GM12891 (cell line): ENCODE results near the gene YES1.
"Not testable (repeated sequence)": the region's sequence is repeated elsewhere in the genome, so short reads cannot be mapped to it uniquely, and the experiment has no call there.

Experiments used
- DNase-seq: peaks from one replicate; pipeline ENCODE4 v3.0.0; 2011; ENCODE audit warnings: low spot score; ENCODE audit not compliant: insufficient read length
- FAIRE-seq: peaks from 2 replicates; lab custom pipeline; 2011; peaks lifted over from hg19 to GRCh38; lab: Jason Lieb, UNC
- PAX5 ChIP-seq: IDR thresholded peaks from 2 replicates; pipeline ENCODE4 v1.6.1; 2011; ENCODE audit warnings: low read length, moderate library complexity, mild to moderate bottlenecking; ENCODE audit not compliant: insufficient read depth, severe bottlenecking
- POLR2A ChIP-seq: IDR thresholded peaks from 2 replicates; pipeline ENCODE4 v1.6.1; 2011; ENCODE audit warnings: low read depth, low read length, control low read depth
- POLR2AphosphoS5 ChIP-seq: IDR thresholded peaks from 2 replicates; pipeline ENCODE4 v1.6.1; 2011; ENCODE audit warnings: low read depth, low read length, control low read depth
- POU2F2 ChIP-seq: IDR thresholded peaks from 2 replicates; pipeline ENCODE4 v1.6.1; 2011; ENCODE audit warnings: low read depth, mild to moderate bottlenecking, control low read depth, low read length, moderate library complexity
- SPI1 ChIP-seq: IDR thresholded peaks from 2 replicates; pipeline ENCODE4 v1.6.1; 2011; ENCODE audit warnings: low read depth, low read length, control low read depth
- TAF1 ChIP-seq: IDR thresholded peaks from 2 replicates; pipeline ENCODE4 v1.6.1; 2011; ENCODE audit warnings: low read depth, low read length, control low read depth

The YES1 gene

GRCh38 chr18:767084-767882 lies 44.8 kb downstream of the YES1 start:
- TF ChIP-seq PAX5 (no peak), POLR2AphosphoS5 (no peak), TAF1 (no peak)
- DNase-seq (no peak), FAIRE-seq (no peak)

- no peak for TF ChIP-seq PAX5
- TF ChIP-seq POU2F2: no peak
- no peak for TF ChIP-seq TAF1
- TF ChIP-seq POLR2AphosphoS5: no peak
- TF ChIP-seq SPI1: no peak
- no peak for TF ChIP-seq POLR2A
- DNase-seq: no peak
- FAIRE-seq: no peak
These were observed 45.5 kb downstream of the YES1 start for GRCh38 chr18:766550-766860.

- TF ChIP-seq POU2F2 (no peak), POLR2A (no peak), TAF1 (no peak), SPI1 (no peak), POLR2AphosphoS5 (no peak)
- no peak for FAIRE-seq
- DNase-seq: no peak
These were observed 46.1 kb downstream of the YES1 start for GRCh38 chr18:765764-766549.

GRCh38 chr18:759864-760263 lies 52.2 kb downstream of the YES1 start:
- FAIRE-seq, DNase-seq: not testable (repeated sequence)

- FAIRE-seq: no peak
- no peak for DNase-seq
- TF ChIP-seq PAX5 (no peak), POU2F2 (no peak), POLR2AphosphoS5 (no peak), SPI1 (no peak), TAF1 (no peak), POLR2A (no peak)
These were observed 56.5 kb downstream of the YES1 start for GRCh38 chr18:755506-755905.

GRCh38 chr18:754656-755055 lies 57.4 kb downstream of the YES1 start:
- DNase-seq: no peak
- TF ChIP-seq TAF1: no peak
- TF ChIP-seq POU2F2: no peak
- no peak for TF ChIP-seq POLR2A
- no peak for TF ChIP-seq SPI1
- TF ChIP-seq POLR2AphosphoS5: no peak
- no peak for TF ChIP-seq PAX5
- no peak for FAIRE-seq

GRCh38 chr18:750456-750855 lies 61.6 kb downstream of the YES1 start:
- FAIRE-seq: no peak
- TF ChIP-seq POLR2AphosphoS5 (no peak), SPI1 (no peak), TAF1 (no peak), POLR2A (no peak), PAX5 (no peak), POU2F2 (no peak)
- no peak for DNase-seq

- no peak for TF ChIP-seq SPI1
- FAIRE-seq: no peak
- DNase-seq: no peak
These were observed 67.0 kb downstream of the YES1 start for GRCh38 chr18:744832-745597.

- TF ChIP-seq SPI1: no peak
- TF ChIP-seq POLR2A: no peak
- TF ChIP-seq PAX5: no peak
- no peak for TF ChIP-seq TAF1
- no peak for TF ChIP-seq POU2F2
- TF ChIP-seq POLR2AphosphoS5: no peak
- peak; percentile 89 for FAIRE-seq
- DNase-seq: peak; percentile 32
These were observed 70.0 kb downstream of the YES1 start for GRCh38 chr18:741931-742512.

GRCh38 chr18:732371-732770 lies 79.7 kb downstream of the YES1 start:
- no peak for FAIRE-seq
- no peak for TF ChIP-seq PAX5

More at GRCh38 chr18:732371-732770, 79.7 kb downstream of the YES1 start:
- DNase-seq: no peak
